COLO668 (cell line): ENCODE data around the gene PITPNC1.
A peak's percentile ranks its signal among the peaks of the same experiment; 100 is the strongest.
"Not testable (repeated sequence)": the region's sequence is repeated elsewhere in the genome, so short reads cannot be mapped to it uniquely, and the experiment has no call there.

ENCODE experiments used
- DNase-seq: peaks from one replicate; lab custom pipeline; 2025; ENCODE audit not compliant: unreplicated experiment; lab: John Stamatoyannopoulos, UW

The PITPNC1 gene

DNA sequence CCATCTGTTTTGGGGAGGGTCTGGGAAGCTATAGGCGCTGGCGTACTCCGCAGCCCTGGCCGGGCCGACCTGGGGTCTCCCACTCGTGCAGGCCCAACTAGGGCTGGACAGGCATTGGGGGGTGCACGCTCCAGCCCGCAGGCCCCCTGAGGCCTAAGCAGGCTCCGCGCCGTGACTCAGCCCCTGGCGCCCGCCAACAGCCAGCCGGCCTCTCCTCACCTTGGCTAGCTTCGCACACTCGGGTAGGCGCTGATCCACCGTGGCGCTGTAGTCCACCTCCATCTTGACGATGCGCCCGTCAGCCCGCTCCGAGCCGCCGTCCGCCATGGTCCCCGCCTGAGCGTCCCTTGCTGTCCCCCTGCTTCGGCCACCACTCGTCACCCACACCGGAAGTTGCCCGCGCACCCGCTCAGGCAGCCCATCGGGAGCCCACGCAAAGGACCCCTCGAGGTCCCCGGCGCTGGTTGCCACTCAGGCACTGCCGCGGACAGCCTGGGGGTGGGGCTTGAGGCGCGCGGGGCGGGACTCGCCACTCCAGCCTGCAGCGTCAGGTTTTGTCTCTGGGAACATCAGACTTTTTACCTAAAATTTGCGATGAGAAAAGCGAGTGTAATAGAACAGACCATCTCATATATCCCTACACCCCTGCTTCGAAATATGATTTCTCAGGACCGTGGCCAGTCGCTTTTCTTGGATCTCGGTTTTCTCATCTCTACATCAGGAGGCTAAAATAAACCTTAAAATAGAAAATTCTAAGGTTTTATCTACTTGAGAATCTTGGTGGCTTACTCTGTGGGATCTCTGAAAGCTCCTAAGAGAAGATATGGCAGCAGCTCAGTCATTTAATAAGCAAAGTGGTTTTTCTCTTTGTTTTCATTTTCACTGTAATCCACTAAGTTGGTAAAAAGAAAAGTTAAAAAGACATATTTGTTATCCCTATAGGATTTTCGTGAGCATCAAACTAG is 10.6 kb upstream of the PITPNC1 start, which contains the start of gene PSMD12:
Gene PSMD12, minus strand, starts transcription at position 385 of the 965 bp plus-strand sequence. Its CDS starts 58 bp downstream, at position 327.
- DNase-seq = peak; percentile 88

DNA sequence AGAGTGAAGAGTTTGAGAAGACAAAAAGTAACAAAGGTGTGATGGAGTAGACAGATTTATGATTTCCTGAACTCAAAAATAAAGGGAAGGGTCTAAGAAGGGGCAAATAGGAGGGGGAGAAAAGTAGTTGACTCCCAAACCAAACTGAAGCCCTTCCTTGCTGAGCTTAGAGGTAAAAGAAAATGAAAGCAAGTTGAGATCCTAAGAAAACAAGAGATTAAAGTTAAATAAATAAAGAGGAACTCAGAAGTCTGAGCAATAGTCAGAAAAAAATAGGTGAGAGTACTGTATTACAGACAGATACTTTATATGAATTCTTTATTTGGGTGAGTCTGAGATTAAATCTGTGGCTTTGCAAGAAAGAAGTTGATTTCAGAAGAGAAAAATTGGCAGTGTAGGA is 7.4 kb upstream of the PITPNC1 start:
- no peak for DNase-seq

DNA sequence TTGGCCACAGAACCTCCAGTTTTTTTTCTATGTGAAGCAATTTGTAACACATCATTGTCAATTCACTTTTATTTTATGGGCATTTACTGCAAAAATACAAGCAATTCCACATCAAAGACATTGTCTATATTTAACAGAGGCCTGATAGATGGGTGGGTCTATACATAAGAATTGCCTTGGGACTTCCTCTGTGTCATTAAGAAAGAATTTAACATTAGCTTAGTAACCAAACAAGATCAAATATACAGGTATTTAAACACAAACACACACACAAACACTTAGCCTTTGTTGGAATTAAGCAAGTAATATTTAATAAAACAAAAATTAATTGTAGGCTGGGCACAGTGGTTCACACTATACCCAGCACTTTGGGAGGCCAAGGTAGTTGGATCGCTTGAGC is 4.3 kb upstream of the PITPNC1 start:
- DNase-seq = no peak

DNA sequence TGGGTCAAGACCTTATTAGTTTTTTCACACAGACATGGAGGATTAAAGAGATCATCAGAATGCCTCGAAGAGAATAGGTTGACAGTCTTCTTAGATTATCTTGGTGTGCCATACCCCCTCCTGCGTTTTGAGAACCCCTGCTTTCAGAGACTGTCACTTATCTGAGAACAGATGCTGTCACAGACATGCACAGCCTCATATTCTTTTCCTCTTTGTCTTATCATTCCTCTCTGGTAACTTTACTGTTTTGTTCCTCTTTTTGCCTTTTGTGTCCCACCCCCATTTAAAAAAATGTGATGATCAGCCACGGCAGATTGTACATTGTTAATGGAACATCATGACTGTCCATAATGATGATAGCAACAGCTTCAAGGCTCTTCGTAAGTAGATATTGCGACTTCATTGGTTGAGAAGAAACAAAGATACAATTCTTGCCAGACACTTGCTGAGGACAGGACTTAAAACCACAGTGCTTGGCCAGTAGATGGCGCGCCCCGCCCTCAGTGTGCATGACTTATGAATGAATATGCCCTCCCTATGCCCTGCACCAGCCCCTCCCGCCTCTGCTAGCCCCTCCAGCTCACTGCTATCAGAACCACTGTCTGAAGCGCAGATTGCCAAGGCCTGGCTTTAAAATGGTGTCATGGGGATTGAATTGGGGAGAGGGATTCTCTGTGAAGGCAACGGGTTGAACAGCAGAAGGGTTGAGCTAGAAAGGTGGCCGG is 2.6 kb upstream of the PITPNC1 start:
- DNase-seq = peak; percentile 74

DNA sequence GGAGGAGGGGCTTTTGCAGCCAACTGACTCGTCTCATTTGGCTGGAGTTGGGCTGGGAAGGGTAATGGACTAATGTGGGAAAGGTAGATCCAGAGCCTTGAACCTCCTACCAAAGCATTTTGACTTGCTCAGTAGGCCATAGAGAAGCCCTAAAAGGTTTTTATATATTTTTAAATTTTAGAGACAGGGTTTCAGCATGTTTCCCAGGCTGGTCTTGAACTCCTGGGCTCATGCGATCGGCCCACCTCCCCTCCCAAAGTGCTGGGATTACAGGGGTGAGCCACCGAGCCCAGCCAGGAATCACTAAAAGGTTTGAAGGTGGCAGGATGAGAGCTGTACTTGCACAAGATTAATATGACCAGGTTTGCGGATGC is 2.0 kb upstream of the PITPNC1 start:
- DNase-seq = no peak

DNA sequence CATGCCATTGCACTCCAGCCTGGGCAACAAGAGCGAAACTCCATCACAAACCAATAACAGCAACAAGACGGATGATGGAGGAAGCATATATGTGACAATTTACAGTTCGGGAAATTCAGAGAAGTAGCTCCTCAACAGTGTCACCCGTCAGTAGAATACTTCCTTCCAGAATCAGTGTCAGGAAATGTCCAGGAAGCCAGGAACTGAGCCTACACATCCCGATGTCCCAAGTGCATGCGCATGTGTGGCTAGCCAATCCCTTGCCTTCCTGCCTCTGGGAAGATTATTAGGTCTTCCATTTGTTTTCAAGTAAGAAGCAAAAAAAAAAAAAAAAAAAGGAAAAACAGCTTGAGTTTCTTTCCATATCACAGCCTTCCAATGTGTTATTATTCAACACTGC is 1.4 kb upstream of the PITPNC1 start:
- no peak for DNase-seq

DNA sequence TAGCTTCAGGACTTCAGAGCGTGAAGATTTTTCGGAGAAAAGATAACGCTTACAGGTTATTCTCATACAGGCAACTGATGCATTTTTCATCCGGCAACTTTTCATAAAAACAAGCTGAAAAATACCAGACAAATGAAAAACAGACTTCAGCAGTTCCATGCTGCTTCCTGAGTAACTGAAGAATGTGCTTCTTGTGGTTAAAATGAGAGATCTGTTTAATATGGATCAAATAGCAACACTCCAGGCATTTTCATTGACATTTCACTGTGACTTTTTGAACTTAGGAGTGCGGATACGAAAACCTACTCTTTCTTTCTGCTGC is 705 bp upstream of the PITPNC1 start:
- DNase-seq = no peak

DNA sequence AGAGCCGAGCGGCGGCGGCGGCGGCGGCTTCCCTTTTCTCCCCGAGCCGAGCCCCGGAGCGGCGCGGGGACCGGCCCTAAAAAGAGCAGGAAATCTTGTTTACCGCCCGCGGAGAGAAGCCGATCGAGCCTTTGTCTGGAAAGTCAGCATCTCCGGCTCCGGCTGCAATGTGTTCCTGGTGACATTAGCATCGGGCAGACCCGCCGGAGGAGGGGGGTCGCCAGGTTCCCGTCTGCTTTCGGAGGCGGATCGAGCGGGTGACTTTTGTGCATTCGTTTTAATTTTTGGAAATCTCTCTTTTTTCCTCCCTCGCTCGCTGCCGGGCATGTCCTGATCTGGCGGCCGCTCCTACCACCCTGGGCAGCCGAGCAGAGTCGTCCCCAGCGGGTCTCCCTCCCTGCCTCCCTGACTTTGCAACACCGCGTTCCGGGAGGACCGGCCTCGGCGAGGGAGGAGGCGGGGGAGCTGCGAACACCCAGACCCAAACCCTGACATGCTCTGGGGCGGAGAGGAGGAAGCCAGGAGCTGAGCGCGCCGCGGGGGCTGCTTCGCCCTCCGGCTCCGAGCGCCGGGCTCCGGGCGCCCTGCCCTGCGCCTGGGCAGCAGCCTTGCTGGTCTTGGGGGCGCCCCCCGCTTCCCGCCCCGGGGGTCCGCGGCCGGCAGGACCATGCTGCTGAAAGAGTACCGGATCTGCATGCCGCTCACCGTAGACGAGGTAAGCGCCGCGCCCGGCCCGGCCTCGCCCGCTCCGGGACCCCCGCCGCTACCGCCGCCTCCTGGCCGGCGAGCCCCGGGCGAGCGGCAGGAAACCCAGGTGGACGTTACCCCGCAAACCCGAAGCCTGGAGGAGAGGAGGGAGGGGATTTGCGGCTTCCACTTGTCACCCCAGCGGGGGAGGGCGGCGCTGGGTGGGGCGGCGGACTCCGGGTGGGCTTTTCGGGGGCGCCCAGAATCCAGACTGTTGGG is 690 bp downstream of the PITPNC1 start:
- DNase-seq = peak; percentile 65

DNA sequence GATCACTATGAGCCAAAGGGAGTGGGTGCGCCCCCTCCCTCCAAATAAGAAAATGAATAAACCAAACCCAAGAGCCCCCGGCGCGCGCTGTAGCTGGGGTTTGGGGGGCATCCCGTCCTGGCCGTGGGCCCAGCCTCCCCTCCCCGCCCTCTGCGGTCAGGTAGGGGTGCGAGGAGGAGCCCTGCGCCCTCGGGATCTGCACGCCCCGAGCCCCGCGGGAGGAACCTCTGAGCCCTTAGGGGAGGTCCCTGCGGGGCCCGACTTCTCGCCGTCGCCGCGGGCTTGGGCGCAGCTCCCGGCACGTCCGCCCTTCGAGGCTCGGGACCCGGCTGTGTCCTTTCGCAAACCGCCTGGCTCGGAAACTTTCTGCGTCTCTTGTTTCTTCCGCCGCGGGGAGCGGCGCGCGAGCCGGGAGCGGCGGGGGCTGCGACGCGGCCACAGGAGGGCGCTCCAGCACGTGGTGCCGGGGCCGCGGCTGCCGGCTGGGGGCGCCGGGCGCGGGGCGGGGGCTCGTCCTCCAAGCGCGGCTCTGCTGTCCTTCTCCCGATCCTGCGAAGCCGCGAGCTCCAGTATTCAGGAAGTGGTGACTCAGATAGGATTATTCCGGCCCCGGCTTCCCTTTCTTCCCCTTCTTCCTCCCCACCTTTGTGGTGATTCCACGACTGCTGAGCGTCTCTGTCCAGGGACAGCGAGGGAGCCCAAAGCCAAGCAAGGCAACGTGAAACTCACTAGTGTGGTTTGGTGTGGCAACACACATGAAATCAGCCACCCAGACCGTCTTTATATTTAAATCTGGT is 1.6 kb downstream of the PITPNC1 start:
- peak; percentile 77 for DNase-seq

DNA sequence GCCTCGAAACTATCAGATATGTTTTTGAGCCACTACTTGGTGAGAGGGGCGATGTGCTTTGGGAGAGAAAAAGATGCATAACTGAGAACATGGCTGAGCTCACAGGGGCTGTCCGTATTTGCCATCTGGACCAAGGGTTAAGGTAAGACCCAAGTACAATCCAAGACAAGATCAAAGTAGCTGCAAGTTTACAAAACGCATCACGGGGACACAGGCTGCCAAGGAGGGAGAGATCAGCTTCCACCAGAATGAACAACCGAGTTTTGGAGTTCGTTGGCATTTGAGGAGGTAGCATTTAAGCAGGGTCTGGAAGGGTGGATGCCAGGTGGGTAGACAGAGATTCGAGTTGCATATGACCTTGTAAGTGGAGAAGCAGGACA is 2.2 kb downstream of the PITPNC1 start:
- no peak for DNase-seq

DNA sequence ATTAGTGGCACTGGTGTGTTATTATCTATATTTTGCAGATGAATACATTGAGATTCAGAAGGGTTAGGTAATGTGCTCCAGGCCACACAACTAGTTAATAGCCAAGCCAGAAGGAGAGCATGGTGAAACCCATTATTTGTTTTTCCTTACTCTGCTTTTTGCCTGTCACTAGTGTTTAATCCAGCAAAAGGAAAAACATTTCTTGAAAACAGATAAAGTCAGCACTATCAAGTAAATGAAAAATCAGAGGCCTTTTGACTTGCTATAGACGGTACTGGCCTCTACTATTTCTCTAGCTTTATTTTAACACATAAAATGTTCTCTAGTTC is 4.8 kb downstream of the PITPNC1 start:
- no peak for DNase-seq

DNA sequence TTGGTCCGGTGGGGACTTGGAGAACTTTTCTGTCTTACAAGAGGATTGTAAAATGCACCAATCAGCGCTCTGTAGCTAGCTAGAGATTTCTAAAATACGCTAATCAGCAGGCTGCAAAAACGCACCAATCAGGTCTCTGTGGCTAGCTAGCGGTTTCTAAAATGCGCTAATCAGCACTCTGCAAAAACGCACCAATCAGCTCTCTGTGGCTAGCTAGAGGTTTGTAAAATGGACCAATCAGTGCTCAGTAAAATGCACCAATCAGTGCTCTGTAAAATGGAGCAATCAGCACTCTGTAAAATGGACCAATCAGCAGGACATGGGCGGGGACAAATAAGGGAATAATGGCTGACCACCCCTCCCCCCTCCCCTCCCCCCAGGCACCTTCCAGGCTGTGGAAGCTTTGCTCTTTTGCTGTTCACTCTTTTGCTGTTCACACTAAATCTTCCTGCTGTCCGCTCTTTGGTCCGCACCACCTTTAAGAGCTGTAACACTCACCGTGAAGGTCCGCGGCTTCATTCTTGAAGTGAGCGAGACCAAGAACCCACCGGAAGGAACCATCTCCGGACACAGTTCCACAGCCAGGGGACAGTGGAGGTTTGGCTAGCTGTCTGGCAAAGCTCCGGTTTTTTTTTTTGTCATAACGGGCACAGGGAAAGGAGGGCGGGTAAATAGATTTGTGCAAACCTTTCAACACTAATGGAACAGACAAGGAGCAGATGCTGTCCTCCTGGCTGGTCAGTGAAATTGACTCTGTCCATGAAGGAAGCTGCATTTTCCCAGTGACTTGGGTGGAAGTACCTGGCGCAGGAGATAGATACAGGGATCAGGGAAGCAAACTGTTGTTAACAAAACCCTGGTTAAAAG is 8.3 kb downstream of the PITPNC1 start:
- DNase-seq = no peak

DNA sequence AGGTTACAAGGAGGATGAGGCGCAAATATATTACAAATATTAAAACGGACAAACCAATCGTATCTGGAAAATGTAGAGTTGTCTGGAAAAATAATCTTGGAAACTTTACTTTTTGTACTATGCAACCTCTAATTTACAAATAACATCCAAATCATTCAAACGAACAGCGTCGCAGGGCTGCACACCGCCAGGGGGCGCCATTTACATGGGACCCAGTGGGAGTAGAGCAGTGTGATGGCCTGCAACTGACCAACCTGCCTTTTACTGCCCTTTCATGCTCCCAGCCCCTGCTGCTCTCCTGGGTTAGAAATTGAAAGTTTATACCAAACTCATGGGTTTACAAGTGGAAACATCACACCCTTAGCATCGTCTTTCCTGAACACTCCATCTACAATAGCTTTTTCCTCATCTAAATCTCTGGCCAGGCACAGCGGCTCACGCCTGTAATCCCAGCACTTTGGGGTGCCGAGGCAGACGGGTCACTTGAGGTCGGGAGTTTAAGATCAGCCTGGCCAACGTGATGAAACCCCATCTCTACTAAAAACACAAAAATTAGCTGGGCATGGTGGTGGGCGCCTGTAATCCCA is 10.0 kb downstream of the PITPNC1 start:
- DNase-seq = peak; percentile 37

DNA sequence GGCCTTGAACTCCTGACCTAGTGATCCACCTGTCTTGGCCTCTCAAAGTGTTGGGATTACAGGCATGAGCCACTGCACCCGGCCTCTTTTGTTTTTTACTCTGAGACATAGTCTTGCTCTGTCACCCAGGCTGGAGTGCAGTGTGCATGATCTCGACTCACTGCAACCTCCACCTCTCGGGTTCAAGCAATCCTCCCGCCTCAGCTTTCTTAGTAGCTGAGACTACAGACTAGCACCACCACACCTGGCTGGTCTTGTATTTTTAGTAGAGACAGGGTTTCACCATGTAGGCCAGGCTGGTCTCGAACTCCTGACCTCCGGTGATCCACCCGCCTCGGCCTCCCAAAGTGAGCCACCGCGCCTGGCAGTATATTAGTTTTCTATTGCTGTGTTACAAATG is 11.5 kb downstream of the PITPNC1 start:
- DNase-seq = not testable (repeated sequence)

DNA sequence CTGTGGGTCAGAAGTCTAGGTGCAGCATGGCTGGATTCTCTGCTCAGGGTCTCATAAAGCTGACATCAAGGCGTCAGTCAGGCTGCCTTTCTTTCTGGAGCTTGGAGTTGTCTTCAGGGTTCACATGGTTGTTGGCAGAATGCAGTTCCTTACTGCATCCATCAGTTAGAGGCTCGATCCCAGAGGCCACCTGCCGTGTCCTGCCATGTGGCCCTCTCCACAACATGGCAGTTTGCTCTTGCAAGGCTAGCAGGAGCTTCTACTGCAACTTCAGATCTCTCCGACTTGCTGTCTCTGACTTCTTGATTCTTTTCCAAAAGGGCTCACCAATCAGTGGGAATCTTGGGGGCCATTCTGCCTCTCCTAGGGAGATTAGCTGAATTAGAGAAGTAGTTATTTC is 11.9 kb downstream of the PITPNC1 start:
- DNase-seq = no peak

DNA sequence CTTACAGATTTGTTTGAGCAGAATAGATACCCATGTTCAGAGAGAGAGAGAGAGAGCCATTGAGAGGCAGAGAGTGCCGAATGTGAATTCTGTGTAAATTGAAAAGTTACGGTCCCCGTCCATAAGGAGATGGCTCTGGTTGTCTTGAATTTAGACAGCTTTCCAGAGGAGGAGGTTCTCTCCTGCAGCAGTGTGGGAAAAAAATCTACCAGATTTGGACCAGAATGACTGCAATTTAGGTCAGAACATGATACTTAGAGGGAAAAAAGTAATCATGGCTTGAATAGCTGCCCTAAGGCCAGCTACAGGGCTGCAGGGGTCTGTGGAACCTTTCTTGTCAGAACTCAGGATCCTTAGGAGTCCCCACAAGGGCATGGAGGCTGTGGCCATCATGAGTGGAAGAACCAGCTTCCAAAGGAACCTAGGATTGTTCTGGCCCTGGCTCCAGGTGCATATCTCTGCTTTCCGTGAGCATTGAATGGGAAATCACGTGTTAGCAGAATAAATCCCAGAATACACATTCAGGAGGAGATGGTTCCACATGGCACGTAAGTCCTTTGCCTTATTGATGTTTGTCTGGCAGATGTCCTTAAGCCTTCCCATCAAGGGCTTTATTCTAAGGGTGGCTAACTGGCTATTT is 13.0 kb downstream of the PITPNC1 start:
- DNase-seq = peak; percentile 10

DNA sequence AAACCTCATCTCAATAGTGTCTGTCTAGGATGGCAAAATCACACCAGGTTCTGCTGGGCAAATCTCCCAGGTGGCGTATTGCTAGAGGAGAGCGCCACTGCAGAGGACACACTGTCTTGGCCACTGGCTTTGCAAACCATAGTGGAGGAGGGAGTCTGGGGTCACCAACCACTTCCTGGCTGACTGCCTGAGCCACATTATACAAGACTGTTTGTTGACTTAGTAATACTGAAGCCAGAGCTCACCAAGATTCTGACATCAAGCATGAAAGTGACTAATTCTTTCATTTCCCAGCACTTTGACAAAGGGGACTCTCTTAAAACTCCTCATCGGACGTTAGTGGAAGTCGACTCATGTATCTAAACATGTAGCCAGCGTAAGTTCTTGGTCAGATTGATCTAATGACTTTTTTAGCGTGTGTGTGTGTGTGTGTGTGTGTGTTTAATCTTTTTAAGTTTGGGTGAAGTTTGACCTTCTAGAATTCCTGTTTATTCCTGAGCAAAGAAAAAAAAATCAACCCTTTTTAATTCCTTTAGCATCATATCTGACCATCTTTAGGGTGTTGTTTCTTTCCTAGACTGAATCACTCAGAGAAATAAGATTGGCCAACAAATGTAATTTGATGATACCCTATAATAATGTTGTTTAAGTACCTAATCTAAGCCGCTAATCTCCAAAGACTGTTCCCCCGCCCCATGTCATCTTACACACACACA is 13.7 kb downstream of the PITPNC1 start:
- peak; percentile 12 for DNase-seq

DNA sequence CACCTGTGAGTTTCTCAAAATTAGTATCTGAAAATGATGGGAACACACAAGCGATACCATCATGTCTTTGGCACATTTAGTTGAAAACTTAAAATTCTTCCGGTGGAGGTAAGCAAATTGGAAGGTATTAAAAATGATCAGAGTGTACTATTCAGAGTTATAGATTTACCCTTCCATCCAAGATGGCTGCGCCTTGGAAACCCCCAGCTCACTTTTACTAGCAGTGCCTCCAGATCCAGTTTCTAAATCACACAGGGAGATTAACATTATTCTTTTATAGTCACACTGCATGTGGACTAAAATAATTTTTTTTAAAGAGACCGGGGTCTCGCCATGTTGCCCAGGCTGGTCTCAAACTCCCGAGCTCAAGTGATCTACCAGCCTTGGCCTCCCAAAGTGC is 15.0 kb downstream of the PITPNC1 start:
- DNase-seq = no peak
